Measurements from ENCODE around the gene UGDH.
"Not testable (repeated sequence)": the region's sequence is repeated elsewhere in the genome, so short reads cannot be mapped to it uniquely, and the experiment has no call there.

UGDH gene

GRCh38 chr4:39543034-39543433 lies 15.8 kb upstream of the UGDH start:
- TF ChIP-seq CTCF (conservative IDR thresholded peaks at IDR 0.05) (no peak), ZFX (IDR thresholded peaks at IDR 0.05) (no peak)
- H3K27ac ChIP-seq = no peak overlapping the region

- no peak overlapping the region for H3K27ac ChIP-seq
- no peak for TF ChIP-seq CTCF (conservative IDR thresholded peaks at IDR 0.05)
- TF ChIP-seq ZFX (IDR thresholded peaks at IDR 0.05) = no peak
These were observed 15.4 kb upstream of the UGDH start for GRCh38 chr4:39542611-39543012.

- H3K27ac ChIP-seq = no peak overlapping the region
- TF ChIP-seq CTCF (conservative IDR thresholded peaks at IDR 0.05) (no peak), ZFX (IDR thresholded peaks at IDR 0.05) (no peak)
These were observed 14.9 kb upstream of the UGDH start for GRCh38 chr4:39541987-39542610.

- H3K27ac ChIP-seq = peak overlapping the region; percentile 28; the same call in 1 of the 2 replicates
- TF ChIP-seq ZFX (IDR thresholded peaks at IDR 0.05) (no peak), CTCF (conservative IDR thresholded peaks at IDR 0.05) (no peak)
These were observed 11.9 kb upstream of the UGDH start for GRCh38 chr4:39539089-39539611.

- TF ChIP-seq ZFX (IDR thresholded peaks at IDR 0.05) (no peak), CTCF (conservative IDR thresholded peaks at IDR 0.05) (no peak)
- no peak overlapping the region for H3K27ac ChIP-seq
These were observed 6.3 kb upstream of the UGDH start for GRCh38 chr4:39533541-39533940.

- H3K27ac ChIP-seq = not testable (repeated sequence)
These were observed 5.0 kb upstream of the UGDH start for GRCh38 chr4:39532237-39532636.

- TF ChIP-seq CTCF (conservative IDR thresholded peaks at IDR 0.05) (no peak), ZFX (IDR thresholded peaks at IDR 0.05) (no peak)
- no peak overlapping the region for H3K27ac ChIP-seq
These were observed 3.4 kb upstream of the UGDH start for GRCh38 chr4:39530682-39531081.

GRCh38 chr4:39529534-39529933 lies 2.3 kb upstream of the UGDH start:
- no peak for TF ChIP-seq ZFX (IDR thresholded peaks at IDR 0.05)
- no peak for TF ChIP-seq CTCF (conservative IDR thresholded peaks at IDR 0.05)
- H3K27ac ChIP-seq = no peak overlapping the region
